IMR-90 (cell line): ENCODE results near the gene NHSL2. TPM values are rescaled to one million over a fixed set of nuclear protein-coding genes. Genes with fewer than 3 reads are reported as not detected.
A peak's percentile ranks its signal among the peaks of the same experiment; 100 is the strongest.

ENCODE experiments used
- ATAC-seq: fragments of 200-7000 bp; cut with Tn5 transposase; 2 replicates; pipeline ENCODE4 v1.9.1; 2020; ENCODE audit warnings: low read depth, mild to moderate bottlenecking, moderate library complexity
- BruUV-seq: library from RNA; stranded (reverse); fragments of 400-500 nt; replicated peaks from 2 replicates; lab custom pipeline; 2021; lab: Mats Ljungman, UMichigan
- CTCF ChIA-PET: fragments of 300-600 bp; formaldehyde crosslinking; extraction: SDS; loops from one replicate; lab custom pipeline; 2021; ENCODE audit warnings: antibody characterized with exemption; lab: Yijun Ruan, JAX
- POLR2A ChIA-PET: fragments of 300-600 bp; sonication (Branson Sonifier 250); formaldehyde crosslinking; loops from one replicate; lab custom pipeline; 2022; ENCODE audit warnings: antibody characterized with exemption; ENCODE audit not compliant: unreplicated experiment; lab: Charles Lee
- DNase-seq: peaks from one replicate; pipeline ENCODE4 v3.0.0; 2013
- H2AFZ ChIP-seq: replicated peaks from 2 replicates; pipeline ENCODE3; 2013; ENCODE audit warnings: low read length, mild to moderate bottlenecking; ENCODE audit not compliant: poor library complexity
- H2AK5ac ChIP-seq: 2 replicates; pipeline ENCODE4 v1.6.1; 2013; ENCODE audit warnings: low read depth, low read length, inconsistent platforms
- H2AK9ac ChIP-seq: replicated peaks from 2 replicates; pipeline ENCODE3; 2013; ENCODE audit warnings: mild to moderate bottlenecking, low read depth, low read length, moderate library complexity; ENCODE audit not compliant: poor library complexity
- H2BK120ac ChIP-seq: 2 replicates; pipeline ENCODE4 v1.6.1; 2013; ENCODE audit warnings: low read depth, low read length, inconsistent platforms
- H2BK15ac ChIP-seq: 3 replicates; pipeline ENCODE4 v1.6.1; 2013; ENCODE audit warnings: low read depth, low read length, inconsistent platforms
- H2BK20ac ChIP-seq: 2 replicates; pipeline ENCODE4 v1.6.1; 2013; ENCODE audit warnings: low read depth, mild to moderate bottlenecking, inconsistent platforms, low read length, moderate library complexity
- H2BK5ac ChIP-seq: 2 replicates; pipeline ENCODE4 v1.6.1; 2013; ENCODE audit warnings: mild to moderate bottlenecking, low read depth, low read length, inconsistent platforms; ENCODE audit not compliant: poor library complexity, severe bottlenecking
- H3K14ac ChIP-seq: replicated peaks from 2 replicates; pipeline ENCODE4 v1.6.1; 2013; ENCODE audit warnings: low read depth, low read length, inconsistent platforms
- H3K18ac ChIP-seq: 2 replicates; pipeline ENCODE4 v1.6.1; 2013; ENCODE audit warnings: low read depth, low read length, control low read depth
- H3K23ac ChIP-seq: 2 replicates; pipeline ENCODE4 v1.6.1; 2013; ENCODE audit warnings: low read depth, low read length, inconsistent platforms
- H3K27ac ChIP-seq: 2 replicates; pipeline ENCODE4 v1.5.1; 2013; ENCODE audit warnings: mild to moderate bottlenecking, control low read depth, low read length; ENCODE audit not compliant: insufficient read depth
- H3K27me3 ChIP-seq: 2 replicates; pipeline ENCODE4 v1.6.1; 2013; ENCODE audit warnings: low read length; ENCODE audit not compliant: control insufficient read depth, insufficient read depth
- H3K36me3 ChIP-seq: 2 replicates; pipeline ENCODE4 v1.6.1; 2013; ENCODE audit warnings: low read length, mixed read lengths; ENCODE audit not compliant: control insufficient read depth, insufficient read depth
- H3K4ac ChIP-seq: 2 replicates; pipeline ENCODE4 v1.6.1; 2013; ENCODE audit warnings: low read depth, low read length, inconsistent platforms
- H3K4me1 ChIP-seq: 2 replicates; pipeline ENCODE4 v1.6.1; 2013; ENCODE audit warnings: low read length, mixed read lengths; ENCODE audit not compliant: control insufficient read depth, insufficient read depth
- H3K4me2 ChIP-seq: 2 replicates; pipeline ENCODE4 v1.6.1; 2013; ENCODE audit warnings: low read depth, mild to moderate bottlenecking, control low read depth, low read length, moderate library complexity
- H3K4me3 ChIP-seq: 2 replicates; pipeline ENCODE4 v1.5.1; 2013; ENCODE audit warnings: low read depth, mild to moderate bottlenecking, control low read depth, low read length, moderate library complexity; ENCODE audit not compliant: insufficient read depth
- H3K56ac ChIP-seq: 2 replicates; pipeline ENCODE4 v1.6.1; 2013; ENCODE audit warnings: low read length, inconsistent platforms; ENCODE audit not compliant: insufficient read depth; ENCODE audit errors: extremely low read depth
- H3K79me1 ChIP-seq, 2 experiments: 2 replicates each; pipeline ENCODE4 v1.6.1; 2013; ENCODE audit warnings: low read length in 2 of 2, inconsistent platforms in 1 of 2, low read depth in 1 of 2
- H3K9ac ChIP-seq: 2 replicates; pipeline ENCODE4 v1.6.1; 2013; ENCODE audit warnings: low read depth, low read length, control low read depth
- H3K9me1 ChIP-seq: 2 replicates; pipeline ENCODE4 v1.6.1; 2013; ENCODE audit warnings: low read length, inconsistent platforms; ENCODE audit not compliant: insufficient read depth
- H3K9me3 ChIP-seq: 2 replicates; pipeline ENCODE4 v1.6.1; 2013; ENCODE audit warnings: low read length; ENCODE audit not compliant: control insufficient read depth, insufficient read depth
- H4K20me1 ChIP-seq: 2 replicates; pipeline ENCODE4 v1.6.1; 2013; ENCODE audit warnings: low read length, inconsistent platforms; ENCODE audit not compliant: insufficient read depth
- H4K5ac ChIP-seq: 2 replicates; pipeline ENCODE4 v1.6.1; 2013; ENCODE audit warnings: mild to moderate bottlenecking, low read depth, low read length, control low read depth
- H4K8ac ChIP-seq, 2 experiments: 2 replicates each; pipeline ENCODE4 v1.6.1; 2013; ENCODE audit warnings: low read depth in 2 of 2, low read length in 2 of 2, control low read depth in 1 of 2, inconsistent platforms in 1 of 2
- H4K91ac ChIP-seq: 2 replicates; pipeline ENCODE4 v1.6.1; 2013; ENCODE audit warnings: low read depth, low read length, inconsistent platforms; ENCODE audit not compliant: insufficient read depth
- CEBPB ChIP-seq: IDR thresholded peaks from 2 replicates; pipeline ENCODE4 v1.6.1; 2012; ENCODE audit warnings: low read depth, low read length, improper control_type of control experiment
- CHD1 ChIP-seq: IDR thresholded peaks from 2 replicates; pipeline ENCODE4 v1.6.1; 2012; ENCODE audit warnings: low read depth, low read length, improper control_type of control experiment
- NFE2L2 ChIP-seq: fragments of 150-350 bp; IDR thresholded peaks from 2 replicates; pipeline ENCODE4 v1.6.1; 2016; ENCODE audit warnings: low read depth, mild to moderate bottlenecking, low read length
- POLR2A ChIP-seq: IDR thresholded peaks from 2 replicates; pipeline ENCODE4 v1.6.1; 2012; ENCODE audit warnings: mild to moderate bottlenecking, low read depth, low read length
- RAD21 ChIP-seq: IDR thresholded peaks from 2 replicates; pipeline ENCODE4 v1.6.1; 2012; ENCODE audit warnings: low read length, improper control_type of control experiment
- RCOR1 ChIP-seq: IDR thresholded peaks from 2 replicates; pipeline ENCODE4 v1.6.1; 2012; ENCODE audit warnings: mild to moderate bottlenecking, low read length, improper control_type of control experiment; ENCODE audit not compliant: insufficient replicate concordance
- RFX5 ChIP-seq: IDR thresholded peaks from 2 replicates; pipeline ENCODE4 v1.8.0; 2012; ENCODE audit warnings: low read depth, mild to moderate bottlenecking, low read length, moderate library complexity
- SMC3 ChIP-seq: fragments of 150-350 bp; IDR thresholded peaks from 2 replicates; pipeline ENCODE4 v1.6.1; 2016; ENCODE audit warnings: low read depth, mild to moderate bottlenecking, antibody characterized with exemption, low read length, moderate library complexity
- WGBS, 2 experiments: methylation state at CpG; one replicate each; pipeline versions ENCODE4 v1.1.5 to v1.1.7; 2013; ENCODE audit warnings: missing lambda C conversion rate in 2 of 2; ENCODE audit not compliant: insufficient read length in 1 of 2; ENCODE audit errors: extremely low coverage in 2 of 2; 5-methylcytosine and 5-hydroxymethylcytosine counted together
- dilution Hi-C: fragments of 300-500 bp; cut with HindIII; formaldehyde crosslinking; loops from one replicate; pipeline ENCODE4 v1.14.3; 2018; ENCODE audit warnings: low sequenced_read_pairs; ENCODE audit not compliant: unreplicated experiment
- in situ Hi-C: fragments of 300-500 bp; cut with MboI; formaldehyde crosslinking; loops from 3 replicates; pipeline ENCODE4 v1.14.3; 2019; ENCODE audit warnings: low sequenced_read_pairs, inconsistent platforms, mixed read lengths
- intact Hi-C: fragments of 100-400 bp; cut with micrococcal nuclease; formaldehyde crosslinking; loops from 2 replicates; pipeline ENCODE4 v1.10.0; 2022
- polyA plus RNA-seq, 3 experiments: library from polyadenylated mRNA; depleted of rRNA; stranded (reverse); fragments of >200 nt; gene quantifications; 2 replicates each; pipeline ENCODE4 v1.2.3, GENCODE V29; 2012; ENCODE audit warnings: low replicate concordance in 1 of 3
- total RNA-seq: library from RNA; depleted of rRNA; stranded (reverse); fragments of >200 nt; gene quantifications from 2 replicates; pipeline ENCODE4 v1.2.3, GENCODE V29; 2012

NHSL2 gene
- total and polyA plus RNA-seq, 2 of the 4 experiments (the other 2 are of a cell fraction) = 0.72 to 0.75 TPM

DNA sequence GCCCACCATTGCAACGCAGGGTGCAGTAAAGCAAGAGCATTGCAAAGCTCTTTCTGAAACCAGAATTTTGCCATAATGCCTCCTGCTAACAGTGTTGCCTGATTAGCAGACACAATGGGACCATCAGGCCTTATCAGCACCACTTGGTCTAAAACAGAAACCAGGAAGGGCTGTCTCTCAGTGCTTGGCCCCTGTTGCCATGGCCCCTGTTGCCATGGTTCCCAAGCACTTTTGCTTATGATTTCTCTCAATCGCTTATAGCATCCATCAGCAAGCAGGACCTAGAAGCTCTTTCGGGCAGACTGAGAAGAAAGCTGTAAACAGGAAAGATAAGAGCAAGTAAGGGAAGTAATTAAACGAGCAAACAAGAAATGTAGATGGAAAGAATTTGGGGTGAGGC, 184.2 kb downstream of the NHSL2 start:
- Histone ChIP-seq H3K9ac (no peak overlapping the region), H4K5ac (no peak overlapping the region), H3K9me1 (no peaks in the 10 kb centered on the region), H3K14ac (no peak overlapping the region), H3K27ac (no peak overlapping the region), H2BK15ac (no peak overlapping the region), H3K23ac (no peak overlapping the region), H3K36me3 (no peaks in the 10 kb centered on the region), H4K20me1 (no peaks in the 10 kb centered on the region), H2AK5ac (no peak overlapping the region), H3K18ac (no peak overlapping the region), H2AFZ (no peak overlapping the region), H3K9me3 (no peaks in the 10 kb centered on the region), H3K4me1 (no peaks in the 10 kb centered on the region), H3K4ac (no peak overlapping the region), H3K79me1 (no peaks in the 10 kb centered on the region), H4K8ac (no peak overlapping the region), H2BK5ac (no peak overlapping the region), H3K27me3 (peaks cover 44% of the 10 kb centered on the region), H2BK120ac (no peak overlapping the region), H4K91ac (no peak overlapping the region), H3K56ac (no peak overlapping the region), H3K4me3 (no peak overlapping the region), H2BK20ac (no peak overlapping the region), H2AK9ac (no peak overlapping the region), H3K4me2 (no peak overlapping the region)
- ChIA-PET POLR2A (no interaction called here), CTCF (no interaction called here)
- DNase-seq (peak; percentile 12), ATAC-seq (no peak)
- dilution Hi-C loops (no loop called here), in situ Hi-C loops (no loop called here), intact Hi-C loops (no loop called here)
- TF ChIP-seq RCOR1 (no peak), SMC3 (no peak), RFX5 (no peak), CHD1 (no peak), POLR2A (no peak), RAD21 (no peak), CEBPB (no peak), NFE2L2 (no peak)
- WGBS, 2 experiments = 0% methylated on average over 1 of the region's 4 CpGs; no CpG with 5 or more reads in 1 of the 2 experiments
- no TSS peak for BruUV-seq
